Left lung (tissue), 10 donors: Measurements from ENCODE around the gene LCN2. TPM values are rescaled to one million over a fixed set of nuclear protein-coding genes. Genes with fewer than 3 reads are reported as not detected.
A peak's percentile ranks its signal among the peaks of the same experiment; 100 is the strongest.

Experiments
- ATAC-seq: fragments of 200-7000 bp; cut with Tn5 transposase; one replicate; pipeline ENCODE4 v1.9.1; 2020; ENCODE audit warnings: moderate library complexity
- DNase-seq, 4 donors: peaks; one replicate each; pipeline ENCODE4 v3.0.0-alpha.2; 2013 to 2020
- H3K27ac ChIP-seq, 2 donors: fragments of 200-600 bp; sonication (generic) in 1 of 2; one replicate each; pipeline versions ENCODE4 v1.5.0 to v1.8.0; 2020 to 2021
- H3K27me3 ChIP-seq, 2 donors: fragments of 200-600 bp; sonication (generic) in 1 of 2; one replicate each; pipeline versions ENCODE4 v1.5.0 to v1.8.0; 2020 to 2021
- H3K36me3 ChIP-seq, 2 donors: fragments of 200-600 bp; sonication (generic) in 1 of 2; one replicate each; pipeline versions ENCODE4 v1.5.0 to v1.8.0; 2020 to 2021
- H3K4me1 ChIP-seq, 2 donors: fragments of 200-600 bp; one replicate each; pipeline ENCODE4 v1.8.0; 2021
- H3K4me3 ChIP-seq, 2 donors: fragments of 200-600 bp; sonication (generic) in 1 of 2; one replicate each; pipeline versions ENCODE4 v1.5.0 to v1.8.0; 2020 to 2021; ENCODE audit warnings: mild to moderate bottlenecking in 1 of 2
- H3K9me3 ChIP-seq, 2 donors: fragments of 200-600 bp; sonication (generic) in 1 of 2; one replicate each; pipeline versions ENCODE4 v1.5.0 to v1.8.0; 2020 to 2021
- intact Hi-C, 2 donors: fragments of 100-400 bp; cut with DNase I; formaldehyde crosslinking; loops; one replicate each; pipeline versions ENCODE4 v1.11.2 to v1.14.2; 2022
- polyA plus RNA-seq, 6 donors: library from polyadenylated mRNA; unstranded; fragments of 120-200 nt; gene quantifications; one replicate each; pipeline ENCODE4 v1.2.1, GENCODE V29; 2013; ENCODE audit not compliant: insufficient read length in 6 of 6
- total RNA-seq, 2 donors: library from RNA; stranded (reverse); fragmentation: NEBNext Ultra II Directional; extraction: Animal tissue kit (Norgen Biotek cat#: 25700); gene quantifications; one replicate each; pipeline ENCODE4 v1.2.1, GENCODE V29; 2021
- TF ChIP-seq, protein P1 (sequence below), 2 donors: fragments of 200-600 bp; sonication (generic) in 1 of 2; IDR thresholded peaks; one replicate each; pipeline versions ENCODE4 v1.5.0 to v1.8.0; 2021; ENCODE audit warnings: antibody characterized with exemption in 2 of 2
- donor health status: DM: no; HTN: yes; CAD: no.
- donor health status: DM: no; HTN: no; CAD: no.

Gene LCN2
- total and polyA plus RNA-seq, 8 donors = 1.3 to 155 (median 2.4) TPM

DNA sequence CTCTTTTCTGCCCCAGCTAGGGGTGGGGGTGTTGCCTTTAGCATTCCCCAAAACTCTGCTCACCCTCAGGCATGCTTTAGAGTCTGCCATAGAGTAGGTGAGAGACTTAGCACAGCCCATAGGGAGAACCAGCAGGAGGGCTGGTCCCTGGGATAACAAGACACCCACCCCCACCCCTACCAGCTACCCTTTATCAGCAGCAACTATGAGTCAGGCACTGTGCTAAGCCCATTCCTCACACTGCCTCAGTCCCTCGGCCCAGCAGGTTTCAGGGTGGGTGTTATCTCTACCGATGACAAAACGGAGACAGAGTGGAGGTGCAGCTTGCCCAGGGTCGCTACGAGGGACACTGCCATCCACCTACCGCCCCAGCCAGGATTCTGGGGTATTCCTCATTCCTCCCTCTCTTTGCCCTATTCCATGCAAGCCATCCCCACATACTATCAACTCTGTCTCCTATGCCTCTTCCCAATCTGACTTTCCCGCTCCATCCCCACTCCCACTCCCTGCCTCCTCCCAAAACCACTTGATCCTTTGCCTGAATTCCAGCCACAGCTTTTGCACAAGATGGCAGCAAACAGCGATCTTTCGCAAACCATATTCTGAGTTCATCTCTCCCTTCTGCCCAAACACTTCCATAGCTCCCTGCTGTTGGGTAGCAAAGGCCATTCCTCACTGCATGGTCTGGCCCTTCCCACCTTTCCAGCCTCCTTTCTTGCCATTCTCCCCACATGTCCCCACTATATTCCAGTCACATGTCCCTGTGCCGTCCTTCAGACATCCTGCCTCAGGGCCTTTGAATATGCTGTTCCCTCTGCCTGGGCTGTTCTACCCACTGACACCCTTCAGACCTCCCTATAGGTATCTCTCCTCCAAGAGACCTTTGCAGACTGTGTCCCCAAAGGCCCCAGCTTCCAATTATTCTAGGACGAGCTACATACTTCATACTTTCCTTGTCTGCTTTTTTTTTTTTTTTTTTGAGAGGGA lies 37.0 kb downstream of the LCN2 start:
- Histone ChIP-seq H3K36me3 (peaks cover 0 to 71% of the 10 kb centered on the region in 2 donors), H3K4me1 (peaks cover 7 to 18% of the 10 kb centered on the region in 2 donors), H3K27me3 (no peaks in the 10 kb centered on the region), H3K9me3 (no peaks in the 10 kb centered on the region), H3K4me3 (no peak overlapping the region), H3K27ac (no peak overlapping the region)
- DNase-seq (no peak), ATAC-seq (no peak)
- TF ChIP-seq, protein P1, sequence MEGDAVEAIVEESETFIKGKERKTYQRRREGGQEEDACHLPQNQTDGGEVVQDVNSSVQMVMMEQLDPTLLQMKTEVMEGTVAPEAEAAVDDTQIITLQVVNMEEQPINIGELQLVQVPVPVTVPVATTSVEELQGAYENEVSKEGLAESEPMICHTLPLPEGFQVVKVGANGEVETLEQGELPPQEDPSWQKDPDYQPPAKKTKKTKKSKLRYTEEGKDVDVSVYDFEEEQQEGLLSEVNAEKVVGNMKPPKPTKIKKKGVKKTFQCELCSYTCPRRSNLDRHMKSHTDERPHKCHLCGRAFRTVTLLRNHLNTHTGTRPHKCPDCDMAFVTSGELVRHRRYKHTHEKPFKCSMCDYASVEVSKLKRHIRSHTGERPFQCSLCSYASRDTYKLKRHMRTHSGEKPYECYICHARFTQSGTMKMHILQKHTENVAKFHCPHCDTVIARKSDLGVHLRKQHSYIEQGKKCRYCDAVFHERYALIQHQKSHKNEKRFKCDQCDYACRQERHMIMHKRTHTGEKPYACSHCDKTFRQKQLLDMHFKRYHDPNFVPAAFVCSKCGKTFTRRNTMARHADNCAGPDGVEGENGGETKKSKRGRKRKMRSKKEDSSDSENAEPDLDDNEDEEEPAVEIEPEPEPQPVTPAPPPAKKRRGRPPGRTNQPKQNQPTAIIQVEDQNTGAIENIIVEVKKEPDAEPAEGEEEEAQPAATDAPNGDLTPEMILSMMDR (IDR thresholded peaks at IDR 0.05) = no peak
- intact Hi-C loops = no loop called here

- no peak overlapping the region for H3K27ac ChIP-seq
- H3K9me3 ChIP-seq = no peaks in the 10 kb centered on the region
- intact Hi-C loops = no loop called here
- DNase-seq = no peak
- no peak overlapping the region for H3K4me3 ChIP-seq
- H3K36me3 ChIP-seq = peaks cover 0 to 68% of the 10 kb centered on the region in 2 donors
- peaks cover 7 to 24% of the 10 kb centered on the region in 2 donors for H3K4me1 ChIP-seq
- TF ChIP-seq, protein P1 (IDR thresholded peaks at IDR 0.05) = no peak
- peaks cover 0 to under 1% of the 10 kb centered on the region in 2 donors for H3K27me3 ChIP-seq
- ATAC-seq = no peak
These were observed 38.1 kb downstream of the LCN2 start for GRCh38 chr9:128187361-128187760.

- H3K27me3 ChIP-seq = peaks cover 0 to 7% of the 10 kb centered on the region in 2 donors
- TF ChIP-seq, protein P1 (IDR thresholded peaks at IDR 0.05) = no peak
- H3K9me3 ChIP-seq = no peaks in the 10 kb centered on the region
- H3K36me3 ChIP-seq = peaks cover 0 to 60% of the 10 kb centered on the region in 2 donors
- peaks cover 7 to 31% of the 10 kb centered on the region in 2 donors for H3K4me1 ChIP-seq
- no peak overlapping the region for H3K4me3 ChIP-seq
- ATAC-seq = no peak
- no peak for DNase-seq
- no peak overlapping the region for H3K27ac ChIP-seq
- intact Hi-C loops = no loop called here
These were observed 39.0 kb downstream of the LCN2 start for GRCh38 chr9:128188209-128188608.

DNA sequence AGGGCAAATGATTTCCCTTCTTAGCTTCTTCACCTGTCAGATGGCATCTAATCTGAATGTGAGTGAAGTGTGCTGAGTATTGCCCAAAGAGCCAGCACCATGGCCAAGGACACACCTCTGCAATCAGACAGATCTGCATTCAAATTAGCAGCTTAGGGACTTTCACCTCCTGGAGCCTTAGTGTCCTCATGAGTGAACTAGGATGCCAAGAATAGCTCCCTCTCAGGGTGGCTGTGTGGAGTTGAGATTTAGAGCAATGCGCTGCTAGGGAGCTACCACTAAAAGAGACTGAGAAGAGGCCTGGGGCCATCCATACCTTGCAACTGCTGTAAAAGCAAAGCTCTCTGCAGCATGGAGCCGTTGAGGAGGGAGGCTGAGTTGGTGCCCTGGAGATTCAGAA lies 40.8 kb downstream of the LCN2 start:
- DNase-seq (no peak), ATAC-seq (no peak)
- H3K9me3 ChIP-seq = no peaks in the 10 kb centered on the region
- H3K4me1 ChIP-seq = peaks cover 7 to 32% of the 10 kb centered on the region in 2 donors
- H3K36me3 ChIP-seq = peaks cover 0 to 42% of the 10 kb centered on the region in 2 donors
- H3K27ac ChIP-seq = no peak overlapping the region
- intact Hi-C loops = no loop called here
- H3K4me3 ChIP-seq = peak overlapping the region in 1 of 2 donors; percentile 84
- H3K27me3 ChIP-seq = peaks cover 0 to 7% of the 10 kb centered on the region in 2 donors
- TF ChIP-seq, protein P1 (IDR thresholded peaks at IDR 0.05) = no peak
